HEK293T (cell line): ENCODE measurements around the gene DYDC2.

Source experiments
- CTCF ChIA-PET: fragments of 350-600 bp; formaldehyde crosslinking; extraction: SDS; loops from one replicate; lab custom pipeline; 2021; ENCODE audit warnings: antibody characterized with exemption, inconsistent platforms; lab: Yijun Ruan, JAX
- POLR2A ChIA-PET: fragments of 350-600 bp; formaldehyde crosslinking; extraction: SDS; loops from one replicate; lab custom pipeline; 2020; ENCODE audit warnings: antibody characterized with exemption, inconsistent platforms; lab: Yijun Ruan, JAX
- DNase-seq: peaks from one replicate; pipeline ENCODE4 v3.0.0; 2012; ENCODE audit warnings: mixed read lengths; ENCODE audit errors: extremely low spot score
- ARNT ChIP-seq: fragments of 450-650 bp; IDR thresholded peaks from 2 replicates; pipeline ENCODE4 v1.6.1; 2017; ENCODE audit warnings: mild to moderate bottlenecking
- BHLHE40 ChIP-seq: fragments of 450-650 bp; IDR thresholded peaks from 2 replicates; pipeline ENCODE4 v1.6.1; 2016; ENCODE audit warnings: mild to moderate bottlenecking, moderate library complexity, borderline replicate concordance
- CTBP1 ChIP-seq: fragments of 450-650 bp; IDR thresholded peaks from 2 replicates; pipeline ENCODE4 v1.6.1; 2016; ENCODE audit warnings: borderline replicate concordance
- ELF4 ChIP-seq: fragments of 450-650 bp; IDR thresholded peaks from 2 replicates; pipeline ENCODE4 v1.6.1; 2017; ENCODE audit warnings: antibody characterized with exemption
- FOXA1 ChIP-seq: fragments of 450-650 bp; IDR thresholded peaks from 2 replicates; pipeline ENCODE4 v1.6.1; 2016; ENCODE audit warnings: mild to moderate bottlenecking
- FOXK2 ChIP-seq: fragments of 450-650 bp; IDR thresholded peaks from 2 replicates; pipeline ENCODE4 v1.6.1; 2016; ENCODE audit warnings: mild to moderate bottlenecking
- FOXM1 ChIP-seq: fragments of 450-650 bp; IDR thresholded peaks from 2 replicates; pipeline ENCODE4 v1.6.1; 2017; ENCODE audit warnings: mild to moderate bottlenecking, borderline replicate concordance
- HDGF ChIP-seq: fragments of 450-650 bp; IDR thresholded peaks from 2 replicates; pipeline ENCODE4 v1.6.1; 2017; ENCODE audit warnings: antibody characterized with exemption, borderline replicate concordance
- L3MBTL2 ChIP-seq: fragments of 450-650 bp; conservative IDR thresholded peaks from 2 replicates; pipeline ENCODE4 v1.6.1; 2016; ENCODE audit warnings: mild to moderate bottlenecking
- LEF1 ChIP-seq: fragments of 450-650 bp; IDR thresholded peaks from 2 replicates; pipeline ENCODE4 v1.6.1; 2017; ENCODE audit warnings: mild to moderate bottlenecking, borderline replicate concordance
- NFRKB ChIP-seq: fragments of 450-650 bp; IDR thresholded peaks from 2 replicates; pipeline ENCODE4 v1.6.1; 2016; ENCODE audit warnings: mild to moderate bottlenecking, moderate library complexity
- SP1 ChIP-seq: fragments of 450-650 bp; IDR thresholded peaks from 2 replicates; pipeline ENCODE4 v1.6.1; 2017
- SUZ12 ChIP-seq: fragments of 450-650 bp; IDR thresholded peaks from 2 replicates; pipeline ENCODE4 v1.6.1; 2016; ENCODE audit warnings: mild to moderate bottlenecking
- TARDBP ChIP-seq: fragments of 450-650 bp; IDR thresholded peaks from 2 replicates; pipeline ENCODE4 v1.6.1; 2016
- ZNF384 ChIP-seq: fragments of 450-650 bp; IDR thresholded peaks from 2 replicates; pipeline ENCODE4 v1.6.1; 2016
- TF ChIP-seq, protein P1 (sequence below): fragments of 450-650 bp; IDR thresholded peaks from 2 replicates; pipeline ENCODE4 v1.6.1; 2016

The DYDC2 gene

DNA sequence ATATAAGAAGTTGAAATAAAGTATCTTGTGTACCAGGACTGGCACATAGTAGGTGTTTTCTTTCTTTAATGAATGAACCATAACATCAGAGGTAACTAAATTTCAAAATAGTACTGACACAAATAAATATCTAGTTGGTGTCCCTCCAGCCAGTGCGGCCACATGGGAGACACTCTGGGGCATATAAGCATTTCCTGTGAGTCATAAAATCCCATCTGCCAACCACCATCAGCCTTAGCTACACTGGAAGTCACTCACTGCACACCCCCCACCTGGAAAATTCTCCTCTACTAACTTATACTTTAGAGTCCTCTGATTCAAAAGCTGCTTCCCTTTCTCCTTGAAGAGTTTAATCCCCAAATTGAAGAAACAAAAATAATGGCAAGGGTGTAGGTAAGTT, 32.5 kb upstream of the DYDC2 start:
- POLR2A ChIA-PET: no interaction called here

DNA sequence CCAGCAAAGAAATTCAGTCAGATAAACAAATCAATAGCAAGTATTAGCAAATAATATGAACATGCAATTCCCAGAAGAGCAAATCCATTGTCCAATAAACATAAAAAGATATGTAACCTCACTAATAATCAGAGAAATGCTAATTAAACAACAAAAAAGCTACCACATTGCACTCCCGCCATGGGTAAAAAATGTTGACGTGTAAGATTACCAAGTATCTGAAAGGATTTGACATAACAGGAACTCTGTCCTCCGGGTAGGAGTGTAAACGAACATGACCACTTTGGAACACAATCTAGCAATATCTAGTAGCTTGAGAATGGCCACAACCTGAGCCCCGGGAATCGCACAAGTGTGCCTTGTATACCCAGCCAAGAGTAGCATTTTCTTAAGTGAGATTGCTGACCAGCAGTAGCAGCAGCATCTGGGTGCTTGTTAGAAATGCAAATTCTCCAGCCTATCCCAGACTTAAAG, 31.7 kb upstream of the DYDC2 start:
- ChIA-PET CTCF (no interaction called here), POLR2A (no interaction called here)
- no peak for TF ChIP-seq BHLHE40
- TF ChIP-seq ZNF384: no peak
- no peak for TF ChIP-seq TARDBP
- TF ChIP-seq, protein P1, sequence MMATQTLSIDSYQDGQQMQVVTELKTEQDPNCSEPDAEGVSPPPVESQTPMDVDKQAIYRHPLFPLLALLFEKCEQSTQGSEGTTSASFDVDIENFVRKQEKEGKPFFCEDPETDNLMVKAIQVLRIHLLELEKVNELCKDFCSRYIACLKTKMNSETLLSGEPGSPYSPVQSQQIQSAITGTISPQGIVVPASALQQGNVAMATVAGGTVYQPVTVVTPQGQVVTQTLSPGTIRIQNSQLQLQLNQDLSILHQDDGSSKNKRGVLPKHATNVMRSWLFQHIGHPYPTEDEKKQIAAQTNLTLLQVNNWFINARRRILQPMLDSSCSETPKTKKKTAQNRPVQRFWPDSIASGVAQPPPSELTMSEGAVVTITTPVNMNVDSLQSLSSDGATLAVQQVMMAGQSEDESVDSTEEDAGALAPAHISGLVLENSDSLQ: no peak
- no peak for TF ChIP-seq CTBP1
- TF ChIP-seq ELF4: no peak
- no peak for TF ChIP-seq SUZ12
- no peak for TF ChIP-seq FOXA1
- TF ChIP-seq HDGF: no peak
- no peak for TF ChIP-seq L3MBTL2
- TF ChIP-seq FOXK2: no peak
- no peak for TF ChIP-seq SP1
- TF ChIP-seq ARNT: no peak
- TF ChIP-seq FOXM1: no peak
- TF ChIP-seq NFRKB: no peak
- no peak for TF ChIP-seq LEF1
- DNase-seq: no peak

More for the DNA sequence above, 32.5 kb upstream of the DYDC2 start:
- DNase-seq: no peak
- CTCF ChIA-PET: interaction anchor here (0.7 kb wide), 1 partner anchor 153 kb away, joined by 3 read pairs; no protein-coding TSS in a partner anchor
- TF ChIP-seq ARNT: no peak
- TF ChIP-seq ELF4: no peak
- no peak for TF ChIP-seq NFRKB
- no peak for TF ChIP-seq BHLHE40
- no peak for TF ChIP-seq CTBP1
- no peak for TF ChIP-seq TARDBP
- TF ChIP-seq ZNF384: no peak
- TF ChIP-seq, protein P1: no peak
- TF ChIP-seq LEF1: no peak
- TF ChIP-seq SP1: no peak
- no peak for TF ChIP-seq FOXA1
- TF ChIP-seq FOXK2: no peak
- TF ChIP-seq L3MBTL2: no peak
- no peak for TF ChIP-seq FOXM1

DNA sequence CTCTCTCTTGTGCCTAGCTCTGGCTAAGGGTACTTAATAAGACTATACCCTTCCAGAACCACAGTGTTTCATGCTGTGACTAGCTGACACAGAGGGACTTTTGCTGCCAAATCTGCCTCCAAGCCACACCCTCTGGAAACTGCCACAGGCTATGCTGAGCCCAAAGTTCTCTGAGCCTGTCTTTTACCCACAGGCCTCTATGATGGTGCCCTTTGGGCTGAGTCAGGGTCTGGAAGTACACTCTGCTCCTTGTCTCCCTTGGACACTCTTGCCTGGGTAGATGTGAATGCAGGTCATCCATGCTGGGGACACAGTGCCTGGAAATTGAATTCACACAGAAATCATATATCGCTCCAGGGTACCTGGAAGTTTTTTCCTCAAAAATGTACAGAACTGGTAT, 22.6 kb upstream of the DYDC2 start:
- no peak for TF ChIP-seq ZNF384
- TF ChIP-seq FOXK2: no peak
- no peak for TF ChIP-seq FOXM1
- TF ChIP-seq NFRKB: no peak
- TF ChIP-seq LEF1: no peak
- TF ChIP-seq HDGF: no peak
- TF ChIP-seq FOXA1: no peak
- no peak for TF ChIP-seq SUZ12
- no peak for TF ChIP-seq BHLHE40
- TF ChIP-seq TARDBP: no peak
- TF ChIP-seq ELF4: no peak
- TF ChIP-seq CTBP1: no peak

DNA sequence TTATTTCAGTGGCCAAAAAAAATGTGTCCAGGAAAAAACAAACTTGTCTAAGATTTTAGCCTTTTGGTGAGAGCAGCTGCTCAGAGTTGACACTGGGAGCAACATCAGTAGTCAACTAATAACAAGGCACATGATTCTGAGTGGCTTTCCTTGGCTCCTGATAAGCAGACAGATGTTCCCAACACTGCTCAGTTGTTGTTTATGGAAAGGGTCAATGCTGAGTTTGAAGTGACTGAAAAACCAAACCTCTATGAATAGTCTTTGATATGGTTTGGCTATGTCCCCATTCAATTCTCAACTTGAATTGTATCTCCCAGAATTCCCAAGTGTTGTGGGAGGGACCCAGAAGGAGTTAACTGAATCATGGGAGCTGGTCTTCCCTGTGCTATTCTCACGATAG, 12.3 kb upstream of the DYDC2 start:
- ChIA-PET POLR2A (no interaction called here), CTCF (no interaction called here)
- DNase-seq: no peak
- TF ChIP-seq LEF1 (no peak), ZNF384 (no peak), TARDBP (no peak), FOXK2 (no peak), ELF4 (no peak), CTBP1 (no peak), ARNT (no peak), FOXA1 (no peak), SP1 (no peak), SUZ12 (no peak), HDGF (no peak)
- TF ChIP-seq, protein P1: no peak

More for the DNA sequence above, 22.6 kb upstream of the DYDC2 start:
- CTCF ChIA-PET: no interaction called here
- DNase-seq: no peak
- POLR2A ChIA-PET: no interaction called here

DNA sequence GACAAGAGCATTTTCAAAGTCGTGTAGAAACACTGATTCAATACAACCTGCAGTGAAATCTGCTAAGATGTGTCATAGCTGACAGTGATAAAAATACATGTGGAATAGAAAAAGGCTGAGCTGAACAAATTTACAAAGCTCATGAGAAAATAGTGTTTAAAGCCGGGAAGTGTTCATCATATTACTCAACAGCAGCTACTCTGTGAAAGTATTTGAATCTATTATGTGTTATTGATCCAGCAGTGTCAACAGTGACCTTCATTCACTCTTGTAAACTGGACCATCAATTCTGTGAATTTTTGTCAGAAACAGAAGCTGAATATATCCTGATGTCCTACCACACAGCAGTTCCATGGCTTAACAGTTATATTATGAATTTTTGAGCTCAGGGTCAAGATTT, 11.7 kb upstream of the DYDC2 start:
- ChIA-PET POLR2A (no interaction called here), CTCF (interaction anchor here (1.5 kb wide), 1 partner anchor 33 kb away, joined by 4 read pairs; no protein-coding TSS in a partner anchor)
- TF ChIP-seq BHLHE40 (no peak), ZNF384 (no peak), ARNT (no peak), SP1 (no peak), FOXA1 (no peak), L3MBTL2 (no peak), SUZ12 (no peak), LEF1 (no peak)
- TF ChIP-seq, protein P1: no peak
- no peak for DNase-seq

DNA sequence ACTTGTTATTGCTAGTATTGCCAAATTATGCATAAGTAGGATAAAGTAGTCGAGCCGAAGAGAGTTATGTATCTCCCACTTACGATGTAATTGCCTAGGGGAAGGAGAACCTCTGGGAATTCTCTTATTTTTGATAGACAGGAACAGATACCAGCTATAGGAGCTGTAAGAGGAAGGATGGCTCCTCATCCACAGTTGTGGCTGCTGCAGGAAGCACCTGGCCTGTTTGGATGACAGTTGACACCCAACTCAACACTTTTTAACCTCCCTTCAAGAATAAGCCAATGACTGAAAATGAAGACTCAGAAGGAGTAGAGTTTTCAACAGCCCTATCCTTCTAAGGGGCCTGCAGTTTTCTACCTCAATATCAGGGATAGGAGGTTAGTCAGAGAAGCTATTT, 6.3 kb upstream of the DYDC2 start:
- ChIA-PET CTCF (interaction anchor here (0.8 kb wide), 1 partner anchor 1489 kb away, joined by 4 read pairs; no protein-coding TSS in a partner anchor), POLR2A (no interaction called here)
- TF ChIP-seq BHLHE40: no peak
- no peak for TF ChIP-seq NFRKB
- no peak for TF ChIP-seq FOXA1
- no peak for TF ChIP-seq SUZ12
- TF ChIP-seq HDGF: no peak
- DNase-seq: no peak
